SU-DHL-6 (cell line): ENCODE measurements around the gene ADCY2.

Experiments used
- H2AFZ ChIP-seq: fragments of 200-600 bp; sonication (generic); 2 replicates; pipeline ENCODE4 v1.6.1; 2014; ENCODE audit warnings: low read depth, mild to moderate bottlenecking, moderate library complexity, mixed read lengths, antibody characterized with exemption, low read length; ENCODE audit not compliant: severe bottlenecking
- H3F3A ChIP-seq: fragments of 200-600 bp; shearing (Covaris generic); 2 replicates; pipeline ENCODE4 v1.6.0; 2016; ENCODE audit warnings: antibody characterized with exemption, mild to moderate bottlenecking; ENCODE audit not compliant: insufficient read depth
- H3K27ac ChIP-seq: fragments of 200-600 bp; sonication (generic); 2 replicates; pipeline ENCODE4 v1.5.1; 2016; ENCODE audit warnings: low read depth, mild to moderate bottlenecking, low read length, moderate library complexity, mixed read lengths
- H3K27me3 ChIP-seq: fragments of 200-600 bp; sonication (generic), shearing (Covaris generic); 2 replicates; pipeline ENCODE4 v1.6.0; 2014; ENCODE audit warnings: mild to moderate bottlenecking, low read length
- H3K36me3 ChIP-seq: fragments of 200-600 bp; sonication (generic); 2 replicates; pipeline ENCODE4 v1.6.1; 2014; ENCODE audit warnings: mild to moderate bottlenecking, low read length, mixed read lengths
- H3K4me2 ChIP-seq: fragments of 300-600, 200-600 bp; shearing (Covaris generic), sonication (generic); 2 replicates; pipeline ENCODE4 v1.6.0; 2014; ENCODE audit warnings: low read length, low read depth, mild to moderate bottlenecking; ENCODE audit not compliant: poor library complexity, severe bottlenecking
- H3K4me3 ChIP-seq: fragments of 200-600 bp; sonication (generic); 2 replicates; pipeline ENCODE4 v1.5.1; 2014; ENCODE audit warnings: antibody characterized with exemption, low read length, mild to moderate bottlenecking, mixed read lengths; ENCODE audit not compliant: insufficient read depth, poor library complexity, severe bottlenecking
- H3K79me2 ChIP-seq: fragments of 200-600 bp; sonication (generic); 2 replicates; pipeline ENCODE4 v1.6.1; 2014; ENCODE audit warnings: mild to moderate bottlenecking, low read length, moderate library complexity; ENCODE audit not compliant: insufficient read depth
- H3K9ac ChIP-seq: fragments of 200-600 bp; sonication (generic); 2 replicates; pipeline ENCODE4 v1.7.0; 2014; ENCODE audit warnings: mild to moderate bottlenecking, low read length
- H3K9me2 ChIP-seq: fragments of 200-600 bp; sonication (generic); replicated peaks from 2 replicates; pipeline ENCODE4 v1.6.1; 2014; ENCODE audit warnings: low read length; ENCODE audit not compliant: insufficient read depth
- H3K9me3 ChIP-seq: fragments of 200-600 bp; sonication (generic); 2 replicates; pipeline ENCODE4 v1.6.1; 2014; ENCODE audit warnings: low read length, mixed read lengths; ENCODE audit not compliant: insufficient read depth
- H4K20me1 ChIP-seq: fragments of 200-600 bp; sonication (generic); 2 replicates; pipeline ENCODE4 v1.6.1; 2014; ENCODE audit warnings: low read depth, mild to moderate bottlenecking, antibody characterized with exemption, low read length, moderate library complexity, mixed read lengths
- EZH2phosphoT487 ChIP-seq: fragments of 200-600 bp; sonication (generic), shearing (Covaris generic); conservative IDR thresholded peaks from 2 replicates; pipeline ENCODE4 v1.6.1; 2018; ENCODE audit warnings: mild to moderate bottlenecking, antibody characterized with exemption, low read length, moderate library complexity, mixed read lengths
- TF ChIP-seq, protein P1 (sequence below): fragments of 200-600 bp; sonication (generic); IDR thresholded peaks from one replicate; pipeline ENCODE4 v1.5.1; 2017; ENCODE audit warnings: antibody characterized with exemption, mild to moderate bottlenecking, low read length, moderate library complexity; ENCODE audit not compliant: insufficient read depth, poor library complexity, severe bottlenecking

ADCY2 gene

DNA sequence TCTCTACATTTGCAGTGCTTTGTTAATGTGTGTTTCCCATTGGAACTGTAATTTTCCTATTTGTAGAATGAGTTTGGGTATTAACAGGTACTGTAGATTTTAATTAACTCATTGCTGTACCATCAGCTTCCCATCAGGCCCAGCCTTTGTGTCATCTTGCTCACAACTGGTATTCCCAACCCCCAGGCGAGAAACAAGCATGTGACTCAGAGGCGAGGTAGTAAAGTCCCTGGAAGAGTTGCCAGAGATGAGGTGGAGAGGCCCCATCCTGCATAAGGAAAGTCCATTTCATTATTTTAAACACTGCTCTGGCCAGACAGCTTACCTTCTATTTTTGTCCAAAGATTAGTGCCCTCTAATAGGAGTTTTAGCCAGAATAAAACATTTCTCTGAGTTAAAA is 29.9 kb downstream of the ADCY2 start:
- Histone ChIP-seq H3K9me3 (no peaks in the 10 kb centered on the region), H3K27me3 (no peaks in the 10 kb centered on the region), H3K4me3 (no peak overlapping the region), H3F3A (no peaks in the 10 kb centered on the region), H3K79me2 (no peaks in the 10 kb centered on the region), H3K4me2 (no peak overlapping the region), H3K9me2 (no peaks in the 10 kb centered on the region), H2AFZ (no peak overlapping the region), H3K9ac (no peak overlapping the region), H3K27ac (no peak overlapping the region), H3K36me3 (no peaks in the 10 kb centered on the region), H4K20me1 (no peaks in the 10 kb centered on the region)
- TF ChIP-seq EZH2phosphoT487, result no peak
- TF ChIP-seq, protein P1, sequence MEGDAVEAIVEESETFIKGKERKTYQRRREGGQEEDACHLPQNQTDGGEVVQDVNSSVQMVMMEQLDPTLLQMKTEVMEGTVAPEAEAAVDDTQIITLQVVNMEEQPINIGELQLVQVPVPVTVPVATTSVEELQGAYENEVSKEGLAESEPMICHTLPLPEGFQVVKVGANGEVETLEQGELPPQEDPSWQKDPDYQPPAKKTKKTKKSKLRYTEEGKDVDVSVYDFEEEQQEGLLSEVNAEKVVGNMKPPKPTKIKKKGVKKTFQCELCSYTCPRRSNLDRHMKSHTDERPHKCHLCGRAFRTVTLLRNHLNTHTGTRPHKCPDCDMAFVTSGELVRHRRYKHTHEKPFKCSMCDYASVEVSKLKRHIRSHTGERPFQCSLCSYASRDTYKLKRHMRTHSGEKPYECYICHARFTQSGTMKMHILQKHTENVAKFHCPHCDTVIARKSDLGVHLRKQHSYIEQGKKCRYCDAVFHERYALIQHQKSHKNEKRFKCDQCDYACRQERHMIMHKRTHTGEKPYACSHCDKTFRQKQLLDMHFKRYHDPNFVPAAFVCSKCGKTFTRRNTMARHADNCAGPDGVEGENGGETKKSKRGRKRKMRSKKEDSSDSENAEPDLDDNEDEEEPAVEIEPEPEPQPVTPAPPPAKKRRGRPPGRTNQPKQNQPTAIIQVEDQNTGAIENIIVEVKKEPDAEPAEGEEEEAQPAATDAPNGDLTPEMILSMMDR, result no peak

DNA sequence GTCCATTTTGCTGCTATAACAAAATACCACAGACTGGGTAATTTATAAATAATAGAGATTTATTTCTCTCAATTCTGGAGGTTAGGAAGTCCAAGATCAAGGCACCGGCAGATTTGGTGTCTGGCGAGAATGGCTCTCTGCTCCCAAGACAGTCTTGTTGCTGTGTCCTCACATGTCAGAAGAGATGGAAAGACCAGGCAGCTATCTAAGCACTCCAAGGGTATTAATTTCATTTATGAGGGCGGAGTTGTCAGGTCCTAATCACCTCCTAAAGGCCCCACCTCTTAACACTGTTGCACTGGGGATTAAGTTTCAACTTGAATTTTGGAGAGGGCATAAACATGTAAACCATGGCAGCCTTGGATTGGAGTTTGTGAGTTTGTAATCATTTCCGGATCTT is 30.3 kb downstream of the ADCY2 start:
- H3K36me3 ChIP-seq, result no peaks in the 10 kb centered on the region
- H3K9ac ChIP-seq, result no peak overlapping the region
- H2AFZ ChIP-seq, result no peak overlapping the region
- no peak overlapping the region for H3K4me2 ChIP-seq
- H3K9me2 ChIP-seq, result no peaks in the 10 kb centered on the region
- no peak overlapping the region for H3K4me3 ChIP-seq
- no peaks in the 10 kb centered on the region for H3K27me3 ChIP-seq
- H3K9me3 ChIP-seq, result no peaks in the 10 kb centered on the region
- no peak for TF ChIP-seq EZH2phosphoT487
- TF ChIP-seq, protein P1, result no peak
- H3F3A ChIP-seq, result no peaks in the 10 kb centered on the region
- H3K27ac ChIP-seq, result no peak overlapping the region
- H3K79me2 ChIP-seq, result no peaks in the 10 kb centered on the region
- H4K20me1 ChIP-seq, result no peaks in the 10 kb centered on the region

DNA sequence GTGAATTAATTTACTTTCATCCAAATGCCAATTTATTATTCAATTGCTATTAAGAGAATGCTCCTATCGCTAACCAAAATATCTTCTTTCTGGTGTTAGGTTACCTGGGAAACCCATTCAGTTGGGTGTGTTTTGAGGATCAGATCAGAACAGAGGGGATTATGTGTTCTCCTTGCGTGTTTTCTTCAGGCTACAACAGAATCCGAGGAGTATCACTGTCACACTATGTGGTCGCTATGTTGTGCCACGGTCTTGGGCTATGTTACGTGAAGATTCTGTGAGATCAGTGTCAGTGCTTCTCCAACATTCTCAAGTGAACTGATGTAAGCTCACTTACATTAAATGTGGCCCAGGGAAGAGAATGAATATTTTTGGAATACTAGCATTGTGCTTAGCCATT is 39.0 kb downstream of the ADCY2 start:
- Histone ChIP-seq H3F3A (no peaks in the 10 kb centered on the region), H3K27ac (no peak overlapping the region), H4K20me1 (no peaks in the 10 kb centered on the region), H3K9me2 (no peaks in the 10 kb centered on the region), H3K79me2 (no peaks in the 10 kb centered on the region), H3K27me3 (no peaks in the 10 kb centered on the region), H2AFZ (no peak overlapping the region), H3K4me3 (no peak overlapping the region), H3K9me3 (no peaks in the 10 kb centered on the region), H3K36me3 (no peaks in the 10 kb centered on the region), H3K9ac (no peak overlapping the region), H3K4me2 (no peak overlapping the region)
- TF ChIP-seq, protein P1, result no peak
- TF ChIP-seq EZH2phosphoT487, result no peak
